ENCODE data around the gene DSTYK.

DNA sequence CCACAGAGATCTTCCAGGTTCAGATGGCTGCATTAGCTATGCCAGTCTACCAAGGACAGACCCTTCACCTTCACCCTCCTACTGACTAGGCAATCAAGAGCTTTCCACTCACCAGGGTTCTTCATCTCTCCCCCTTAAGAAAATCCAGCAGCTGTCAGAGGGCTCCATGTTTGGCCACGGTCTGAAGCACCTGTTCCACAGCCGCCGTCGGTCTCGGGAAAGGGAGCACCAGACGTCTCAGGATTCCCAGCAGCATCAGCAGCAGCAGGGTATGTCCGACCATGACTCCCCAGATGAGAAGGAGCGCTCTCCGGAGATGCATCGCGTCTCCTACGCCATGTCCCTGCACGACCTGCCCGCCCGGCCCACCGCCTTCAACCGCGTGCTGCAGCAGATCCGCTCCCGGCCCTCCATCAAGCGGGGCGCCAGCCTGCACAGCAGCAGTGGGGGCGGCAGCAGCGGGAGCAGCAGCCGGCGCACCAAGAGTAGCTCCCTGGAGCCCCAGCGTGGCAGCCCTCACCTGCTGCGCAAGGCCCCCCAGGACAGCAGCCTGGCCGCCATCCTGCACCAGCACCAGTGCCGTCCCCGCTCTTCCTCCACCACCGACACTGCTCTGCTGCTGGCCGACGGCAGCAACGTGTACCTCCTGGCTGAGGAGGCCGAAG lies 30.0 kb upstream of the DSTYK start:
- TF ChIP-seq, protein P1, sequence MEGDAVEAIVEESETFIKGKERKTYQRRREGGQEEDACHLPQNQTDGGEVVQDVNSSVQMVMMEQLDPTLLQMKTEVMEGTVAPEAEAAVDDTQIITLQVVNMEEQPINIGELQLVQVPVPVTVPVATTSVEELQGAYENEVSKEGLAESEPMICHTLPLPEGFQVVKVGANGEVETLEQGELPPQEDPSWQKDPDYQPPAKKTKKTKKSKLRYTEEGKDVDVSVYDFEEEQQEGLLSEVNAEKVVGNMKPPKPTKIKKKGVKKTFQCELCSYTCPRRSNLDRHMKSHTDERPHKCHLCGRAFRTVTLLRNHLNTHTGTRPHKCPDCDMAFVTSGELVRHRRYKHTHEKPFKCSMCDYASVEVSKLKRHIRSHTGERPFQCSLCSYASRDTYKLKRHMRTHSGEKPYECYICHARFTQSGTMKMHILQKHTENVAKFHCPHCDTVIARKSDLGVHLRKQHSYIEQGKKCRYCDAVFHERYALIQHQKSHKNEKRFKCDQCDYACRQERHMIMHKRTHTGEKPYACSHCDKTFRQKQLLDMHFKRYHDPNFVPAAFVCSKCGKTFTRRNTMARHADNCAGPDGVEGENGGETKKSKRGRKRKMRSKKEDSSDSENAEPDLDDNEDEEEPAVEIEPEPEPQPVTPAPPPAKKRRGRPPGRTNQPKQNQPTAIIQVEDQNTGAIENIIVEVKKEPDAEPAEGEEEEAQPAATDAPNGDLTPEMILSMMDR (IDR thresholded peaks at IDR 0.05), result no peak
- TF ChIP-seq POLR2AphosphoS5 (IDR thresholded peaks at IDR 0.05; ENCODE audit: low read depth, low read length), result no peak
- TF ChIP-seq REST (IDR thresholded peaks at IDR 0.05; ENCODE audit: insufficient read depth in 1 of 2, low read depth in 2 of 2, low read length in 1 of 2), result no peak
- no peak for TF ChIP-seq SIN3A (IDR thresholded peaks at IDR 0.05; ENCODE audit: borderline replicate concordance, insufficient read depth, low read depth, low read length)
- no peak for TF ChIP-seq TCF7L2 (IDR thresholded peaks at IDR 0.05; ENCODE audit: low read depth, low read length)
